IPS-18c (cell line): ENCODE results near the gene ERMAP.
"Not testable (repeated sequence)": the region's sequence is repeated elsewhere in the genome, so short reads cannot be mapped to it uniquely, and the experiment has no call there.

Experiments
- H3K4me3 ChIP-seq: 2 replicates; pipeline ENCODE4 v1.7.0; 2013; ENCODE audit warnings: low read depth, mild to moderate bottlenecking, low read length, moderate library complexity; ENCODE audit not compliant: insufficient read depth
- H3K9me3 ChIP-seq: one replicate; pipeline ENCODE4 v1.6.1; 2013; ENCODE audit warnings: mild to moderate bottlenecking, low read length, moderate library complexity; ENCODE audit not compliant: control insufficient read depth, insufficient read depth

Gene ERMAP

GRCh38 chr1:42851960-42852607, 35.2 kb downstream of the ERMAP start:
- Histone ChIP-seq H3K9me3 (peaks cover 2% of the 10 kb centered on the region), H3K4me3 (no peak overlapping the region)

- peaks cover 2% of the 10 kb centered on the region for H3K9me3 ChIP-seq
- H3K4me3 ChIP-seq, result no peak overlapping the region
Observed at GRCh38 chr1:42852608-42852980, 35.7 kb downstream of the ERMAP start.

- H3K4me3 ChIP-seq, result no peak overlapping the region
- H3K9me3 ChIP-seq, result peaks cover 2% of the 10 kb centered on the region
Observed at GRCh38 chr1:42853116-42853884, 36.4 kb downstream of the ERMAP start.

GRCh38 chr1:42856554-42856953, 39.6 kb downstream of the ERMAP start:
- H3K9me3 ChIP-seq, H3K4me3 ChIP-seq: not testable (repeated sequence)

- H3K9me3 ChIP-seq, H3K4me3 ChIP-seq: not testable (repeated sequence)
Observed at GRCh38 chr1:42859366-42859765, 42.4 kb downstream of the ERMAP start.

GRCh38 chr1:42860339-42861013, 43.6 kb downstream of the ERMAP start:
- H3K4me3 ChIP-seq, result no peak overlapping the region
- H3K9me3 ChIP-seq, result peaks cover 2% of the 10 kb centered on the region

GRCh38 chr1:42861014-42861399, 44.1 kb downstream of the ERMAP start:
- H3K4me3 ChIP-seq, result no peak overlapping the region
- peaks cover 2% of the 10 kb centered on the region for H3K9me3 ChIP-seq

- no peak overlapping the region for H3K4me3 ChIP-seq
- H3K9me3 ChIP-seq, result no peaks in the 10 kb centered on the region
Observed at GRCh38 chr1:42866549-42866948, 49.6 kb downstream of the ERMAP start.

GRCh38 chr1:42868466-42868865, 51.5 kb downstream of the ERMAP start:
- H3K4me3 ChIP-seq, H3K9me3 ChIP-seq: not testable (repeated sequence)

GRCh38 chr1:42869254-42869653, 52.3 kb downstream of the ERMAP start:
- H3K4me3 ChIP-seq, H3K9me3 ChIP-seq: not testable (repeated sequence)

GRCh38 chr1:42869751-42870150, 52.8 kb downstream of the ERMAP start:
- not testable (repeated sequence) for H3K4me3 ChIP-seq, H3K9me3 ChIP-seq

- H3K4me3 ChIP-seq, H3K9me3 ChIP-seq: not testable (repeated sequence)
Observed at GRCh38 chr1:42873108-42873507, 56.2 kb downstream of the ERMAP start.

GRCh38 chr1:42873670-42874069, 56.7 kb downstream of the ERMAP start:
- H3K9me3 ChIP-seq, result no peaks in the 10 kb centered on the region

GRCh38 chr1:42876009-42876408, 59.1 kb downstream of the ERMAP start:
- no peak overlapping the region for H3K4me3 ChIP-seq
- no peaks in the 10 kb centered on the region for H3K9me3 ChIP-seq

More at GRCh38 chr1:42873670-42874069, 56.7 kb downstream of the ERMAP start:
- H3K4me3 ChIP-seq, result no peak overlapping the region

GRCh38 chr1:42877380-42877779, 60.5 kb downstream of the ERMAP start:
- Histone ChIP-seq H3K4me3 (no peak overlapping the region), H3K9me3 (no peaks in the 10 kb centered on the region)

GRCh38 chr1:42880384-42880783, 63.5 kb downstream of the ERMAP start:
- no peak overlapping the region for H3K4me3 ChIP-seq
- H3K9me3 ChIP-seq, result no peaks in the 10 kb centered on the region

GRCh38 chr1:42886046-42886739, 69.3 kb downstream of the ERMAP start:
- Histone ChIP-seq H3K9me3 (no peaks in the 10 kb centered on the region), H3K4me3 (no peak overlapping the region)

GRCh38 chr1:42886800-42887199, 69.9 kb downstream of the ERMAP start:
- no peaks in the 10 kb centered on the region for H3K9me3 ChIP-seq
- no peak overlapping the region for H3K4me3 ChIP-seq
